MM.1S (cell line): ENCODE results near the gene VSX1.

Experiments
- EZH2 ChIP-seq: fragments of 300-600 bp; sonication (generic); optimal IDR thresholded peaks from 2 replicates; pipeline ENCODE3; 2017; ENCODE audit warnings: low read depth, mild to moderate bottlenecking, antibody characterized with exemption, low read length, mixed read lengths
- TF ChIP-seq, protein P1 (sequence below): fragments of 300-600 bp; sonication (generic); IDR thresholded peaks from 2 replicates; pipeline ENCODE4 v1.5.1; 2016; ENCODE audit warnings: antibody characterized with exemption, low read length, mixed read lengths

DNA sequence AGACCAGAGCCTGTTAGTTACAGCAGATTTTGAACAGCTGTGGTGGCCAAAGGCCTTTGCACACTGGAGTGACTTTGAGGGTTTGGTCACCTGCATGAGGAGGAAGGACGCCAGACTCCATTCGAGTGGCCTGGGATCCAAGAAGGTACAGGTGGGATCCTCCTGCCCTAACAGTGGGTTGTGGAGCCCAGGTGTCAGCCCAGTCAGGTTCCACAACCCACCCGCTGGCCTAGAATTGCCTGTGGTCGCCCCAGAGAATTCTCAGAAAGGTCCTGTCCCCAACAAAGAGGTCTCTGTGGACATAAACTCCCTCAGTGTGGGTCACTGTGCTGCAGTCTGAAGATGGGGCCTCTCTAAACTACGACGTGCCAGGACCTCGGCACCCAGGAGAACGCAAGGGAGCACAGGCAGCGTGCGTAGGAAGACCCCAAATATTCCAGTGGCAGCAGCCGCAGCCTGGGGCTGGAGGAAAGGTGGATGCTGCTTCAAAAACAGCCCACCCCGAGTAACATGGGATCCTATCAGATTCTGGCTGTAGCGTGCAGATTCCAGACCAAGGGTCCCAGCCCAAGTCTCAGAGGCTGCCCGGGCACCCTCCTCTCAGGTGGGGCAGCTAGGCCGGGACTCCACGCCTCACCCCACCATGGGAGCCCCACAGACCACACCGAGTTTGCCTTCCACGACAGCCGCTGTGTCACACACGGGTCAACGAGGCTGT is 40.0 kb downstream of the VSX1 start:
- TF ChIP-seq, protein P1, sequence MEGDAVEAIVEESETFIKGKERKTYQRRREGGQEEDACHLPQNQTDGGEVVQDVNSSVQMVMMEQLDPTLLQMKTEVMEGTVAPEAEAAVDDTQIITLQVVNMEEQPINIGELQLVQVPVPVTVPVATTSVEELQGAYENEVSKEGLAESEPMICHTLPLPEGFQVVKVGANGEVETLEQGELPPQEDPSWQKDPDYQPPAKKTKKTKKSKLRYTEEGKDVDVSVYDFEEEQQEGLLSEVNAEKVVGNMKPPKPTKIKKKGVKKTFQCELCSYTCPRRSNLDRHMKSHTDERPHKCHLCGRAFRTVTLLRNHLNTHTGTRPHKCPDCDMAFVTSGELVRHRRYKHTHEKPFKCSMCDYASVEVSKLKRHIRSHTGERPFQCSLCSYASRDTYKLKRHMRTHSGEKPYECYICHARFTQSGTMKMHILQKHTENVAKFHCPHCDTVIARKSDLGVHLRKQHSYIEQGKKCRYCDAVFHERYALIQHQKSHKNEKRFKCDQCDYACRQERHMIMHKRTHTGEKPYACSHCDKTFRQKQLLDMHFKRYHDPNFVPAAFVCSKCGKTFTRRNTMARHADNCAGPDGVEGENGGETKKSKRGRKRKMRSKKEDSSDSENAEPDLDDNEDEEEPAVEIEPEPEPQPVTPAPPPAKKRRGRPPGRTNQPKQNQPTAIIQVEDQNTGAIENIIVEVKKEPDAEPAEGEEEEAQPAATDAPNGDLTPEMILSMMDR: no peak
- no peak for TF ChIP-seq EZH2
